Nephron progenitor cell (in vitro differentiated cells): ENCODE data around the gene SIGLECL1.

Experiments
- DNase-seq: peaks from one replicate; pipeline ENCODE4 v3.0.0; 2021
- H3K27ac Mint-ChIP-seq: 2 replicates; pipeline ENCODE4 v1.8.0; 2021; ENCODE audit warnings: mild to moderate bottlenecking, moderate library complexity, mixed read lengths
- H3K27me3 Mint-ChIP-seq: 2 replicates; pipeline ENCODE4 v1.8.0; 2021; ENCODE audit warnings: mild to moderate bottlenecking, low read depth, mixed read lengths; ENCODE audit not compliant: poor library complexity
- H3K36me3 Mint-ChIP-seq: 2 replicates; pipeline ENCODE4 v1.8.0; 2021; ENCODE audit warnings: low read depth, mixed read lengths
- H3K4me1 Mint-ChIP-seq: 2 replicates; pipeline ENCODE4 v1.8.0; 2021; ENCODE audit warnings: mixed read lengths
- H3K4me3 Mint-ChIP-seq: 2 replicates; pipeline ENCODE4 v1.8.0; 2021; ENCODE audit warnings: mild to moderate bottlenecking, moderate library complexity, mixed read lengths
- H3K9me3 Mint-ChIP-seq: 2 replicates; pipeline ENCODE4 v1.8.0; 2021; ENCODE audit warnings: mild to moderate bottlenecking, moderate library complexity, mixed read lengths
- CTCF ChIP-seq: fragments of 200-600 bp; sonication (generic); IDR thresholded peaks from 2 replicates; pipeline ENCODE4 v1.5.0; 2021; ENCODE audit warnings: antibody characterized with exemption

SIGLECL1 gene

GRCh38 chr19:51272183-51272810, 21.4 kb downstream of the SIGLECL1 start:
- Mint-ChIP-seq H3K36me3 (no peaks in the 10 kb centered on the region), H3K27me3 (peaks cover 8% of the 10 kb centered on the region), H3K9me3 (no peaks in the 10 kb centered on the region), H3K27ac (no peak overlapping the region), H3K4me3 (no peak overlapping the region), H3K4me1 (no peaks in the 10 kb centered on the region)
- no peak for TF ChIP-seq CTCF
- DNase-seq = no peak

- no peaks in the 10 kb centered on the region for H3K36me3 Mint-ChIP-seq
- H3K9me3 Mint-ChIP-seq = peaks cover 3% of the 10 kb centered on the region
- no peak overlapping the region for H3K4me3 Mint-ChIP-seq
- TF ChIP-seq CTCF = no peak
- no peak overlapping the region for H3K27ac Mint-ChIP-seq
- H3K27me3 Mint-ChIP-seq = peaks cover 14% of the 10 kb centered on the region
- DNase-seq = no peak
- H3K4me1 Mint-ChIP-seq = no peaks in the 10 kb centered on the region
Measured at GRCh38 chr19:51274049-51274770, 23.3 kb downstream of the SIGLECL1 start.

- no peaks in the 10 kb centered on the region for H3K36me3 Mint-ChIP-seq
- no peak for DNase-seq
- H3K27me3 Mint-ChIP-seq = peaks cover 27% of the 10 kb centered on the region
- peaks cover 11% of the 10 kb centered on the region for H3K9me3 Mint-ChIP-seq
- H3K27ac Mint-ChIP-seq = no peak overlapping the region
- H3K4me1 Mint-ChIP-seq = no peaks in the 10 kb centered on the region
- TF ChIP-seq CTCF = no peak
- H3K4me3 Mint-ChIP-seq = no peak overlapping the region
Measured at GRCh38 chr19:51277112-51277511, 26.2 kb downstream of the SIGLECL1 start.

- Mint-ChIP-seq H3K4me3 (no peak overlapping the region), H3K27ac (no peak overlapping the region), H3K4me1 (no peaks in the 10 kb centered on the region), H3K9me3 (peaks cover 16% of the 10 kb centered on the region), H3K36me3 (no peaks in the 10 kb centered on the region), H3K27me3 (peaks cover 36% of the 10 kb centered on the region)
- no peak for TF ChIP-seq CTCF
- DNase-seq = no peak
Measured at GRCh38 chr19:51282335-51282734, 31.5 kb downstream of the SIGLECL1 start.

- TF ChIP-seq CTCF = no peak
- Mint-ChIP-seq H3K4me3 (no peak overlapping the region), H3K9me3 (peaks cover 8% of the 10 kb centered on the region), H3K36me3 (no peaks in the 10 kb centered on the region), H3K27me3 (peaks cover 22% of the 10 kb centered on the region), H3K27ac (no peak overlapping the region), H3K4me1 (no peaks in the 10 kb centered on the region)
- DNase-seq = no peak
Measured at GRCh38 chr19:51285682-51286081, 34.8 kb downstream of the SIGLECL1 start.

GRCh38 chr19:51289635-51290034, 38.8 kb downstream of the SIGLECL1 start:
- Mint-ChIP-seq H3K9me3 (no peaks in the 10 kb centered on the region), H3K27me3 (peaks cover 28% of the 10 kb centered on the region), H3K4me1 (peaks cover 5% of the 10 kb centered on the region), H3K4me3 (no peak overlapping the region), H3K27ac (no peak overlapping the region), H3K36me3 (no peaks in the 10 kb centered on the region)
- no peak for TF ChIP-seq CTCF
- DNase-seq = no peak
